HPDE6-E6E7 (cell line): ENCODE results near the gene CAPRIN1.
"Not testable (repeated sequence)": the region's sequence is repeated elsewhere in the genome, so short reads cannot be mapped to it uniquely, and the experiment has no call there.

Experiments
- DNase-seq: peaks from one replicate; pipeline ENCODE4 v3.0.0; 2011; ENCODE audit warnings: missing footprints; ENCODE audit errors: extremely low spot score

The CAPRIN1 gene

GRCh38 chr11:34052036-34052607 lies 591 bp downstream of the CAPRIN1 start:
- DNase-seq = peak; percentile 68

GRCh38 chr11:34052608-34053160 lies 1.2 kb downstream of the CAPRIN1 start:
- no peak for DNase-seq

- DNase-seq = peak; percentile 54
Observed at GRCh38 chr11:34053161-34053686, 1.7 kb downstream of the CAPRIN1 start.

GRCh38 chr11:34054351-34054750 lies 2.8 kb downstream of the CAPRIN1 start:
- DNase-seq = not testable (repeated sequence)

GRCh38 chr11:34055218-34056000 lies 3.9 kb downstream of the CAPRIN1 start:
- no peak for DNase-seq

- DNase-seq = no peak
Observed at GRCh38 chr11:34056672-34057071, 5.1 kb downstream of the CAPRIN1 start.

GRCh38 chr11:34063061-34063795 lies 11.7 kb downstream of the CAPRIN1 start:
- no peak for DNase-seq

- DNase-seq = no peak
Observed at GRCh38 chr11:34064291-34064690, 12.8 kb downstream of the CAPRIN1 start.

- DNase-seq = no peak
Observed at GRCh38 chr11:34065505-34066203, 14.1 kb downstream of the CAPRIN1 start.

- not testable (repeated sequence) for DNase-seq
Observed at GRCh38 chr11:34066766-34067165, 15.2 kb downstream of the CAPRIN1 start.

- DNase-seq = no peak
Observed at GRCh38 chr11:34067383-34068065, 16.0 kb downstream of the CAPRIN1 start.

GRCh38 chr11:34068111-34068510 lies 16.6 kb downstream of the CAPRIN1 start:
- no peak for DNase-seq

GRCh38 chr11:34071306-34071705 lies 19.8 kb downstream of the CAPRIN1 start:
- not testable (repeated sequence) for DNase-seq

- no peak for DNase-seq
Observed at GRCh38 chr11:34072041-34072440, 20.5 kb downstream of the CAPRIN1 start.

GRCh38 chr11:34072832-34073231 lies 21.3 kb downstream of the CAPRIN1 start:
- no peak for DNase-seq

GRCh38 chr11:34074391-34074790 lies 22.9 kb downstream of the CAPRIN1 start:
- no peak for DNase-seq

GRCh38 chr11:34075178-34075820 lies 23.8 kb downstream of the CAPRIN1 start:
- DNase-seq = no peak

GRCh38 chr11:34080609-34081008 lies 29.1 kb downstream of the CAPRIN1 start:
- no peak for DNase-seq

- no peak for DNase-seq
Observed at GRCh38 chr11:34084637-34085036, 33.1 kb downstream of the CAPRIN1 start.

GRCh38 chr11:34086554-34087283 lies 35.2 kb downstream of the CAPRIN1 start:
- DNase-seq = no peak
